Measurements from ENCODE around the gene ASPSCR1.

Gene ASPSCR1

DNA sequence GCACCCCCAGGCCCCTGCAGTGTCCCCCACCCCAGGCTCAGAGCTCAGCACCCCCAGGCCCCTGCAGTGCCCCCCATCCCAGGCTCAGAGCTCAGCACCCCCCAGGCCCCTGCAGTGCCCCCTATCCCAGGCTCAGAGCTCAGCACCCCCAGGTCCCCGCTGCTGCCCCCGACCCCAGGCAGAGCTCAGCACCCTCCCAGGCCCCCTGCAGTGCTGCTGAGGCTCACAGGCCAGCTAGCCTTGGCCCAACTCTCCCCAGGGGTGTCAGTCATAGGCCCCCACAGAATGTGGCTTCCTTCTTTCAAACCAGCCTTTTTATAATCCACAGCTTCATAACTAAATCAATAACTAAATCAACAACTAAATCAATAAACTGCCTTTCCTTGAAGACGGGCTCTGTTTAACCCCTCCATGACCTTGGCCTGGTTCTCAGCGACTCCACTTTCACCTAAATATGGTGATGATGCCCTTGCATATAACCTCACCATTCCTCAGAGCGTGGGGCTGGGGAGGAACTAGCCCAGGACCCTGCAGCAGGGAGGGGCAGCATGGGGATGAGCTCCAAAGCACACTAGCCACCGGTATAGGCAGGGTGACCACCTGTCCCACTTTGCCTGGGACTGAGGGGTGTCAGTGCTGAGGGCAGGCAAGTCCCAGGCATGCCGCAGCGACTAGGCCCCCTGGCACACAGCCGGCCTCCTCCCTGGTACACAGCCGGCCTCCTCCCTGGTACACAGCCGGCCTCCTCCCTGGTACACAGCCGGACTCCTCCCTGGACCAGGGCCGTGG, 21.5 kb upstream of the ASPSCR1 start:
- Histone ChIP-seq H3K4me1 (ENCODE audit: control insufficient read depth, insufficient read depth, low read length) (peaks cover 14% of the 10 kb centered on the region), H3K9me3 (ENCODE audit: control insufficient read depth in 2 of 2, low read length in 2 of 2) (no peaks in the 10 kb centered on the region), H3K36me3 (ENCODE audit: control insufficient read depth in 2 of 2, insufficient read depth in 2 of 2, low read length in 2 of 2) (no peaks in the 10 kb centered on the region), H3K9ac (ENCODE audit: low read length in 2 of 2) (no peak overlapping the region), H3K27me3 (ENCODE audit: control insufficient read depth in 1 of 2, insufficient read depth in 2 of 2, low read length in 2 of 2) (peaks cover 24 to 42% of the 10 kb centered on the region in 2 donors), H3K27ac (ENCODE audit: low read length) (no peak overlapping the region), H3K4me3 (ENCODE audit: low read length in 2 of 2) (no peak overlapping the region)

DNA sequence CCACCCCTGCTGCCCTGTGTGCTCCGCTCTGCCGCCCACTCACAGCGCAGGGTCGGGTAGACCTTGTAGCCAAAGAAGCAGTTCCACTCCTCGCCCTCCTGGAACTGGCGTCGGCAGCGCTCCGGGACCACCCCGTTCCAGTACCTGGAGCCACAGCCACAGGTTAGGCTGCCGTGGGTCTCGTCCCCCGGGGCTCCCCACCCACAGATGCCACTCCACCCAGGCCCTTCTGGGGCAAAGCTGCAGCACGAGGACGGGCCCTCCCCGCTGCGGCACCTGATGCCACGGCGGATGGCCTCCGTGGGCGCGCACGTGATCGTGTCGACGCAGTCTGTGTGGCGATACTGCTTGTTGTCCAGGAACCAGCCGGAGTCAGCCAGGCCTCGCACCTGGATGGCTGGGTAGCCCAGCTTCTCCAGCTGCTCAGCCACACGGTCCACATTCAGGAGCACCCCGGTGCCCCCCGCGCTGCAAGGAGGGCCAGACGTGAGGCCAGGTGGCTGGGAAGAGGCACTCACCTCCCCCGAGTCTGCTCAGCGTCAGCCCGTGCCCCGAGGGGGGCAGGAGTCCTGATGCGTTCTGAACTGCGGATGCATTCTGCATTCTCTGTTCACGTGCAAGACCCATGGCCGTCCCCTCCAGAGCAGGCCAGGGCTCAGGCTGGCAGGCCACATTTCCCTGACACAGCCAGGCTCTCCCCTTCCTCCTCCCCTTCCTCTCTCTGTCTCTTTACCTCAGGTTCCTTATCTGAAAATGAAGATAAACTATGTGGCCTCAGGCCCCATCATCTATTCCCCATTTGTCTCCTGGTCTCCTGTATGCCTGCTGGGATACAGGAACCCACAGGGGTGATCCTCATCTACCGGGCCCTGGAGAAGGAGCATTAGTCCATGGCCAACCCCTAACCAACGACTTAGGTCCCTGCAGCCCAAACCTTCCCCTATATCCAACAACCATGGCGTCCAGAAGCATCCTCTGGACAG, 20.5 kb upstream of the ASPSCR1 start:
- H3K36me3 ChIP-seq (ENCODE audit: control insufficient read depth in 2 of 2, insufficient read depth in 2 of 2, low read length in 2 of 2): no peaks in the 10 kb centered on the region
- no peak overlapping the region for H3K4me3 ChIP-seq (ENCODE audit: low read length in 2 of 2)
- peaks cover 15% of the 10 kb centered on the region for H3K4me1 ChIP-seq (ENCODE audit: control insufficient read depth, insufficient read depth, low read length)
- H3K9ac ChIP-seq (ENCODE audit: low read length in 2 of 2): no peak overlapping the region
- no peak overlapping the region for H3K27ac ChIP-seq (ENCODE audit: low read length)
- H3K27me3 ChIP-seq (ENCODE audit: control insufficient read depth in 1 of 2, insufficient read depth in 2 of 2, low read length in 2 of 2): peaks cover 25 to 47% of the 10 kb centered on the region in 2 donors
- H3K9me3 ChIP-seq (ENCODE audit: control insufficient read depth in 2 of 2, low read length in 2 of 2): no peaks in the 10 kb centered on the region

DNA sequence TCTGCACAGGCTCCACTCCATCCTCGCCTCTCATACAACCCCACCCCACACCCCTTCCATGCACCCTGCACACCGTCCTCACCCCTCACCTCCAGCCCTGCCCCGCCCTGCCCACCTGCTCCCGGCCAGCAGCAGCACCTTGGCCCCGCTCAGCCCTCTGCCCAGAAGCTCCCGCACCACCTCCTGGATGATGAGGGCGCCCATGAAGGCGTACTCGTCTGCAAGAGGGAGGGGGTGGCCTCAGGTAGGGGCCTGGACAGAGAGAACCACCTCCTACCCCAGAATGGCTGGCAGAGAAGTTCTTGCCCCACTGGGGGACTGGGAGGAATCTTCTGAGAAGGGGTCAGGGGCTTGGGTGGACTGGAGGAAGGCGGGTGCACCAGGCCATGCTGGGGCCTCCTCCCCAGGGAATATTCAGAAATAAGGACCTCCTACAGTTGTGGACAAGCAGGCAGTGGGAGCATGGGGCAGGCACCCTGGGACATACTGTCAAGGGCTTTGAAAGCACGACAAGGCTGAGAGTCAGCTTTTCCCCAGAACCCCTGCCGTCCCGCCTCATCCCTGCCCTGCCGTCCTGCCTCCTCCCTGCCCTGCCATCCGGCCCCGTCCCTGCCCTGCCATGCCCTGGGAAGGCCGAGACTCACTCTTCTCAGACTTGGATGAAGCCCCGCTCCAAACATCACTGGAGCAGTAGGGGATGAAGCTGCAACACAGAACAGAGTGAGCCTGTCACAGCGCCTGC, 19.6 kb upstream of the ASPSCR1 start:
- Histone ChIP-seq H3K4me1 (ENCODE audit: control insufficient read depth, insufficient read depth, low read length) (peaks cover 15% of the 10 kb centered on the region), H3K4me3 (ENCODE audit: low read length in 2 of 2) (no peak overlapping the region), H3K27me3 (ENCODE audit: control insufficient read depth in 1 of 2, insufficient read depth in 2 of 2, low read length in 2 of 2) (peaks cover 34 to 55% of the 10 kb centered on the region in 2 donors), H3K9me3 (ENCODE audit: control insufficient read depth in 2 of 2, low read length in 2 of 2) (no peaks in the 10 kb centered on the region), H3K36me3 (ENCODE audit: control insufficient read depth in 2 of 2, insufficient read depth in 2 of 2, low read length in 2 of 2) (no peaks in the 10 kb centered on the region), H3K9ac (ENCODE audit: low read length in 2 of 2) (no peak overlapping the region), H3K27ac (ENCODE audit: low read length) (no peak overlapping the region)

DNA sequence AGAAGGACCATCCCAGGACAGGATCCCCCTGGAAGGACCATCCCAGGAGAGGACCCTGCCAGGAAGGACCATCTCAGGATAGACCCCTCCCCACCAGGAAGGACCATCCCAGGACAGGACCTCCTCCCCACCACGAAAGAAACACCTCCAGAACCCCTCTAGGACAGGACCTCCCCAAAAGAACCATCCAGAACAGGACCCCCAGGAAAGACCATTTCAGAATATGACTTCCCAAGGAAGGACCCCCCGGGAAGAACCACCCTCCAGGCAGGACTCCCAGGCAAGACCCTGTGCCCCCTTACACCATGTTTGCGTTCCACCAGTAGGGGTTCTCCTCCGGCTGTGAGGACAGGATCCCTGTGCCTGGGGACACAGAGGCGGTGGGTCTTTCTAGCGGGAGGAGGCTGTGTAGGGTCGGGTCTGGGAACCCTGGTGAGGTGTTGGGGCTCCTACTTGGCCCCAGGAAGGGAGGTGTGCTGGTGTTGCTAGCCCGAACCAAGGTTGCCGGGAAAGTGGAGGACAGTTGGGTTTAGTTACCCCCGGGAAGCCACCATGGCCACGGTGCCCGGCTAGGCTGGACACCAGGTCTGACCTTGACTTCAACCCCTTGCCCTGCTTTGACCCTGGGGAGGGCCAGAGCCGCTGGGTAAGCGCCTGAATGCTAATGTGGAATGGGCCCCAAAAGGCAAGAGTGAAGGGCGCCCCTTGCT, 18.6 kb upstream of the ASPSCR1 start:
- H3K27ac ChIP-seq (ENCODE audit: low read length): no peak overlapping the region
- H3K4me3 ChIP-seq (ENCODE audit: low read length in 2 of 2): no peak overlapping the region
- no peaks in the 10 kb centered on the region for H3K9me3 ChIP-seq (ENCODE audit: control insufficient read depth in 2 of 2, low read length in 2 of 2)
- no peak overlapping the region for H3K9ac ChIP-seq (ENCODE audit: low read length in 2 of 2)
- H3K27me3 ChIP-seq (ENCODE audit: control insufficient read depth in 1 of 2, insufficient read depth in 2 of 2, low read length in 2 of 2): peaks cover 40 to 57% of the 10 kb centered on the region in 2 donors
- no peaks in the 10 kb centered on the region for H3K36me3 ChIP-seq (ENCODE audit: control insufficient read depth in 2 of 2, insufficient read depth in 2 of 2, low read length in 2 of 2)
- H3K4me1 ChIP-seq (ENCODE audit: control insufficient read depth, insufficient read depth, low read length): peaks cover 15% of the 10 kb centered on the region

DNA sequence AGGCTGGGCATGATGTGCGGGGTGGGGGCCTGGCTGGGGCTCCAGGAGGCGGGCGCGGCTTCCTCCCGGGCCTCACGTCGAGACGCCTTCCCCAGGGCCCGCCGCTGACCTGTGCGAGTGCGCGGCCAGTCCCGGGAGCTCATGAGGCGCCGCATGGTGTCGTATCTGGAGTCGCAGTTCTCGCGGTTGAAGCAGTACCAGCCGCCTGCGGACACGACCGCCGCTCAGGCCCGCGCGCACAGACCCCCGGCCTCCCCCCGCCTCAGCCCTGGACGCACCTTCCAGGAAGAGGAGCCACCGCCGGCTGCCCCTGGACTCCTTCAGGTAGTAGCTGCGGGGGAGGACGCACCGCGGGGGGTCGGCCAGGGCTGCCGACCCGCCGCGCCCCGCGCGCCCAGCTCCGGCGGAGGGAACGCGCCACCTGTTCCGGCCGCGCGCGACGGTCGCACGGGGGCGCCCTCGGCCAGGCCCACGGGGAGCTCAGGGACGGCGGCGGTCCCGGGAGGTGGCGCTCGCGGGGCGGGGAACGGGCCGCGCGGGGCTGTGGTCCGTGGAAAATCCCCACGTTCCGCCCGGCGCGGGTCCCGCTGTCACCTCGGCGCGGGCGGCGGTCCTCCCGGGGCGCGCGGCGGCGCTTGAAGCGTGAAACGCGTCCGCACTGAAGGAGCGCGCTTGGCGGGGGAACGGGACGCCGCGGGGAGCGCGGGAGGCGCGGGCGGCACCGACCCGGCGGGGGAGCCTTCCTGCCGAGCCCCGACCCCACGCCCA, 17.9 kb upstream of the ASPSCR1 start:
- Histone ChIP-seq H3K4me3 (ENCODE audit: low read length in 2 of 2) (peak overlapping the region in 1 of 2 donors; percentile 57), H3K36me3 (ENCODE audit: control insufficient read depth in 2 of 2, insufficient read depth in 2 of 2, low read length in 2 of 2) (no peaks in the 10 kb centered on the region), H3K4me1 (ENCODE audit: control insufficient read depth, insufficient read depth, low read length) (peaks cover 15% of the 10 kb centered on the region), H3K27me3 (ENCODE audit: control insufficient read depth in 1 of 2, insufficient read depth in 2 of 2, low read length in 2 of 2) (peaks cover 45 to 57% of the 10 kb centered on the region in 2 donors), H3K27ac (ENCODE audit: low read length) (no peak overlapping the region), H3K9ac (ENCODE audit: low read length in 2 of 2) (no peak overlapping the region), H3K9me3 (ENCODE audit: control insufficient read depth in 2 of 2, low read length in 2 of 2) (no peaks in the 10 kb centered on the region)

DNA sequence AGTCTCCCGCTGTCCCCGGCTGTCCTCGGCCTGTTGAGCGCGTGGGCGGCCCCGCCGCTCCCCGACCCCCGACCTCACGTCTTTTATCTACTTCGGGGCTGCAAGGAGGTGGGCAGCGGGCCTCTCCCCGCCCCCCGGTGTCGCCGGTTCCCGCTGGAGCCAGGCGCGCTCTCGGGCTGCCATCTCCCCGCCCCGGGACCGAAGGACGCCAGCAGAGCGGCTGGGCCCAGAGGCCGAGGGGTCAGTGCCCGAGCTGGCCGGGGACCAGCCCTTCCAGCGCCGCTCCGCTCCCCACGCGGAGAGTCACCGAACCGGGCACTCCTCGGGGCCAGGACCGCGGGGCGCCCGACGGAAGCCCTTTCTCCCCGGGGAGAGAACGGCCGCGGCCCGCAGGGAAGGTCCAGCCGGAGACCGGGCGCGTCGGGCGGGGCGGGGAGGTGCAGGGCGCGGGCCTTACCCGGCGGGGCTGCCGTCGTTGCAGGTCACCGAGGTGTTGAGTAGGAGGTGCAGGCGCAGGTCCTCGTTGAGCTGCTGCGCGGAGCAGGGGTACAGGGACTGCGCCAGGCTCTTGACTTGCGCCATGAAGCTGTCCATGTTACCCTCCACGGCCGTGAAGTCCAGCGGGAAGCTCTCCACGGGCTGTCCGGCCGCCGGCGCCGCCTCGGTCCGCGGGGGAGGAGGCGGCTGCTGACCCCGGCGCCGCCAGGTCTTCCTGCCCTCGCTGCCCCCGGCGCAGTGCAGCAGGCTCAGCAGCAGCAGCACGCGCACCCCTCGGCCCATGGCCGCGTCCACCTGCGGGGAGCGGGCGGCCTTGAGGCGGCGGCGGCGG, 17.1 kb upstream of the ASPSCR1 start:
- H3K27me3 ChIP-seq (ENCODE audit: control insufficient read depth in 1 of 2, insufficient read depth in 2 of 2, low read length in 2 of 2): peaks cover 45 to 57% of the 10 kb centered on the region in 2 donors
- no peak overlapping the region for H3K27ac ChIP-seq (ENCODE audit: low read length)
- H3K9ac ChIP-seq (ENCODE audit: low read length in 2 of 2): no peak overlapping the region

DNA sequence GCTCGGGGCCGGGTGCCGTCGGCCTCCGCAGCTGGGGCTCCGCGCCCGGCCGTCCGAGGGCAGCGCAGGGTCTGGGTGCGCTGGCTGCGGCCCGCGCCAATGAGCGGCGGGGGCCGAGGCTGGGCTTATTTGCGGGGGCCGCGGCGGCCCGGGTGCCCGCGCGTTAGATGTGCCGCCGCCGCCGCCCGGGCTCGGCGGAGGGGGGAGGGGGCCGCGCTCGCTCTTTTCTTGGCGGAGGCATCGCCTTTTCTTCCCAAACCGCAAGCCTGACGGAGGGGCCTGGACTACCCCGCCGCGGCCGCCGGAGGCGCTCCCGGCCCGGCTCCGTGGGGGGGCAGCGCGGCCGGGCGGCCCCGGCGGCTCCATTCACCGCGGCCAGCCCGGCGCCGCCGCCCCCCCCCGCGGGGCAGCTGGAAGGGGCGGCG, 16.3 kb upstream of the ASPSCR1 start, which contains the start of gene NOTUM:
NOTUM (minus strand) TSS at position 101 of the 425 bp plus-strand sequence. CDS start 278 bp downstream, outside the sequence.
- H3K4me1 ChIP-seq (ENCODE audit: control insufficient read depth, insufficient read depth, low read length): peaks cover 15% of the 10 kb centered on the region
- no peaks in the 10 kb centered on the region for H3K9me3 ChIP-seq (ENCODE audit: control insufficient read depth in 2 of 2, low read length in 2 of 2)
- H3K9ac ChIP-seq (ENCODE audit: low read length in 2 of 2): no peak within 1 kb of the TSS
- no peak within 1 kb of the TSS for H3K27ac ChIP-seq (ENCODE audit: low read length)
- H3K27me3 ChIP-seq (ENCODE audit: control insufficient read depth in 1 of 2, insufficient read depth in 2 of 2, low read length in 2 of 2): peaks cover 46 to 57% of the 10 kb centered on the region in 2 donors
- H3K36me3 ChIP-seq (ENCODE audit: control insufficient read depth in 2 of 2, insufficient read depth in 2 of 2, low read length in 2 of 2): no peaks in the 10 kb centered on the region
- H3K4me3 ChIP-seq (ENCODE audit: low read length in 2 of 2): peak within 1 kb of the TSS in 1 of 2 donors; percentile 57

More for the DNA sequence above, 17.1 kb upstream of the ASPSCR1 start:
- peak overlapping the region in 1 of 2 donors; percentile 57 for H3K4me3 ChIP-seq (ENCODE audit: low read length in 2 of 2)
- H3K4me1 ChIP-seq (ENCODE audit: control insufficient read depth, insufficient read depth, low read length): peaks cover 15% of the 10 kb centered on the region
- H3K36me3 ChIP-seq (ENCODE audit: control insufficient read depth in 2 of 2, insufficient read depth in 2 of 2, low read length in 2 of 2): no peaks in the 10 kb centered on the region
- no peaks in the 10 kb centered on the region for H3K9me3 ChIP-seq (ENCODE audit: control insufficient read depth in 2 of 2, low read length in 2 of 2)

DNA sequence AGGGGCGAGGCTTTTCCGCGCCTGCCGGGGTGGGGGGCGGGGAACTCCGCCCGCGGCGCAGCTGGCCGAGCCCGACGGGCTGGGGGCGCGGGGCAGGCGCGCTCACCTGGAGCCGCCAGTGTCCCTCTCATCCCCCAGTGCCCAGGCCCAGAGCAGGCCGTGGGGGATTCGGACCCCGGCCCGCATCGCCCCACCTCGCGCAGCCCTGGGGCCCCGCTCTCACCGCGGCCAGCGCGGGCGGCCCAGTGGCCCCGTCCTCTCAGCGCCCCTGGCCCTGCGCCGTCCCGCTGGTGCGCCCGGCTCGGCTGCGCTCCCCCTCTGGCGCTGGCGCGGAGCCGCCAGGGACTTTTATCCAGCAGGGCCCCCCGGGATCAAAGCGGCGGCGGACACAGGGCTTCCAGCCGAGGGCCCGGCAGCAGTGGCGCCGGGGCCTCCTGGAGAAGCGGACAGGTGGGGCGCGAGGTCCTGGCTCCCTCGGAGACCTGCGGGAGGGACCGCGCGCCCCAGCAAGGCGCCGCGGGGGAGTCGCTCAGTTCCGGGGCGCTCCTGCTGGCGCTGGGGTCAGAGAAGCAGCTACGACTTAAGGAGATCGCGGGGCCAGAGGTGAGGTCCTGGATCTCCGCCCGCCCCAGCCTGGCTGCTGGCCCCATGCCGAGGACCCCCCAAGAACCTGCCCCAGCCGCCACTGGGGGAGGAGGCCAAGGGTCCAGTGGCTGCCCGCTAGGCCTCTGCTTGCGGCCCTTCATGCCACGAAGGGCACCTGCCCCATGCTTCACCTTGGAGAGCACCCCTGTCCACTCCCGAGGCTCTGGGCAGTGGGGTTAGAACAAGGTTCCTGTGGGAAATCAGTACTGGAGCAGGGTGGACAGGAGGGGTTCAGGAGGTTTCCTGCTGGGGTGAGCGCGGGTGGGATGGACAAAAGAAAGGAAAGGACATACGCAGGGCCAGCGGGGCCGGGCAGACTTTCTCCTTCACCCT, 15.6 kb upstream of the ASPSCR1 start:
- Histone ChIP-seq H3K36me3 (ENCODE audit: control insufficient read depth in 2 of 2, insufficient read depth in 2 of 2, low read length in 2 of 2) (no peaks in the 10 kb centered on the region), H3K9me3 (ENCODE audit: control insufficient read depth in 2 of 2, low read length in 2 of 2) (no peaks in the 10 kb centered on the region), H3K27me3 (ENCODE audit: control insufficient read depth in 1 of 2, insufficient read depth in 2 of 2, low read length in 2 of 2) (peaks cover 43 to 55% of the 10 kb centered on the region in 2 donors), H3K4me1 (ENCODE audit: control insufficient read depth, insufficient read depth, low read length) (peaks cover 16% of the 10 kb centered on the region), H3K9ac (ENCODE audit: low read length in 2 of 2) (no peak overlapping the region), H3K4me3 (ENCODE audit: low read length in 2 of 2) (no peak overlapping the region), H3K27ac (ENCODE audit: low read length) (no peak overlapping the region)

Measured in stomach smooth muscle (tissue), 2 donors.